CD4-positive, alpha-beta T cell treated with Interleukin-10 for 1 hour (primary cell): ENCODE data around the gene ST6GALNAC3.
"Not testable (repeated sequence)": the region's sequence is repeated elsewhere in the genome, so short reads cannot be mapped to it uniquely, and the experiment has no call there.

Source experiments
- DNase-seq: peaks from one replicate; pipeline ENCODE4 v3.0.0-alpha.2; 2020

Gene ST6GALNAC3

GRCh38 chr1:76601465-76601864 is 526.9 kb downstream of the ST6GALNAC3 start:
- DNase-seq, result no peak

GRCh38 chr1:76607717-76608116 is 533.2 kb downstream of the ST6GALNAC3 start:
- no peak for DNase-seq

- no peak for DNase-seq
Measured at GRCh38 chr1:76611770-76612445, 537.4 kb downstream of the ST6GALNAC3 start.

GRCh38 chr1:76613886-76614285 is 539.3 kb downstream of the ST6GALNAC3 start:
- DNase-seq, result no peak

GRCh38 chr1:76615253-76616035 is 540.9 kb downstream of the ST6GALNAC3 start:
- no peak for DNase-seq

- DNase-seq, result no peak
Measured at GRCh38 chr1:76620371-76620770, 545.8 kb downstream of the ST6GALNAC3 start.

GRCh38 chr1:76622774-76623528 is 548.4 kb downstream of the ST6GALNAC3 start:
- no peak for DNase-seq

GRCh38 chr1:76625886-76626678 is 551.5 kb downstream of the ST6GALNAC3 start:
- no peak for DNase-seq

- DNase-seq, result no peak
Measured at GRCh38 chr1:76627498-76627897, 553.0 kb downstream of the ST6GALNAC3 start.

GRCh38 chr1:76627901-76628300 is 553.4 kb downstream of the ST6GALNAC3 start:
- DNase-seq, result no peak

GRCh38 chr1:76632136-76632535 is 557.6 kb downstream of the ST6GALNAC3 start:
- no peak for DNase-seq

GRCh38 chr1:76635784-76636183 is 561.2 kb downstream of the ST6GALNAC3 start:
- DNase-seq, result no peak

- DNase-seq, result no peak
Measured at GRCh38 chr1:76639181-76639580, 564.6 kb downstream of the ST6GALNAC3 start.

GRCh38 chr1:76640092-76640491 is 565.5 kb downstream of the ST6GALNAC3 start:
- no peak for DNase-seq

- no peak for DNase-seq
Measured at GRCh38 chr1:76640723-76641122, 566.2 kb downstream of the ST6GALNAC3 start.

- DNase-seq, result no peak
Measured at GRCh38 chr1:76644139-76644538, 569.6 kb downstream of the ST6GALNAC3 start.

- not testable (repeated sequence) for DNase-seq
Measured at GRCh38 chr1:76652860-76653259, 578.3 kb downstream of the ST6GALNAC3 start.

- DNase-seq, result no peak
Measured at GRCh38 chr1:76657623-76658022, 583.1 kb downstream of the ST6GALNAC3 start.

- DNase-seq, result no peak
Measured at GRCh38 chr1:76659171-76659940, 584.8 kb downstream of the ST6GALNAC3 start.

GRCh38 chr1:76661531-76661930 is 587.0 kb downstream of the ST6GALNAC3 start:
- DNase-seq, result no peak

GRCh38 chr1:76666499-76666898 is 592.0 kb downstream of the ST6GALNAC3 start:
- no peak for DNase-seq

- DNase-seq, result no peak
Measured at GRCh38 chr1:76668046-76668445, 593.5 kb downstream of the ST6GALNAC3 start.
